ENCODE measurements around the gene CHMP2B. TPM values are rescaled to one million over a fixed set of nuclear protein-coding genes. Genes with fewer than 3 reads are reported as not detected.
A peak's percentile ranks its signal among the peaks of the same experiment; 100 is the strongest.

Gene CHMP2B
- total and polyA plus RNA-seq, 2 donors (not counting 1 experiment from before 2014, with no cell fraction given) = 20.6 to 46.2 TPM

DNA sequence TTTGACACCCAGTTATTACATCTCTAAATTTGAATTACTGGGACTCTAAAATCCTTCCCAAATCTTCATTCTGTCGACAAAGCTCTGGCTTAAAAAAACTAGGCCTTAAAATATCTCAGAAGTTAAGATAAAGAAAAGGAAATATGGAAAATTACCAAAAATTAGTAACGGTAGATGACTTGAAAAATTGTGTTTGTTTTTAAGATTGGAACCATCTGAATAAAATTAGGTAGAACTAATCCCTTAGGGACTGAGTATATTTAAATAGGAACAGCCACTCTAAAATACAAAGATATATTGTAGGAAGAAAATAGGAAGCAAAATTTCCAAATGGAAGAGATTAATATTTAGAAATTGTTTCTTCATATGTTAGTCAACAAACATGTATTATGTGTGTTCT lies 45.1 kb upstream of the CHMP2B start:
- Histone ChIP-seq H3K4me2 (ENCODE audit: extremely low read depth, insufficient read depth, low read length) (no peak overlapping the region), H4K20me1 (ENCODE audit: control insufficient read depth, extremely low read depth, insufficient read depth, low read length) (no peaks in the 10 kb centered on the region), H2AFZ (ENCODE audit: low read length) (no peak overlapping the region), H3K79me2 (ENCODE audit: control insufficient read depth, insufficient read depth, low read length) (no peaks in the 10 kb centered on the region), H3K4me3 (replicated peaks in 1 of 4; ENCODE audit: control extremely low read depth in 1 of 4, insufficient read depth in 1 of 4, low read depth in 3 of 4, low read length in 4 of 4) (no peak overlapping the region), H3K27me3 (ENCODE audit: control insufficient read depth, insufficient read depth, low read length) (no peaks in the 10 kb centered on the region), H3K9ac (ENCODE audit: insufficient read depth, low read length) (no peak overlapping the region), H3K36me3 (ENCODE audit: control insufficient read depth, insufficient read depth, low read length) (no peaks in the 10 kb centered on the region), H3K4me1 (ENCODE audit: control insufficient read depth, extremely low read depth, insufficient read depth, low read length) (no peaks in the 10 kb centered on the region), H3K27ac (ENCODE audit: insufficient read depth, low read length) (no peak overlapping the region), H3K9me3 (ENCODE audit: control insufficient read depth, insufficient read depth, low read depth, low read length) (no peaks in the 10 kb centered on the region)
- DNase-seq (ENCODE audit: low read depth in 2 of 2) = no peak
- TF ChIP-seq, protein P1, sequence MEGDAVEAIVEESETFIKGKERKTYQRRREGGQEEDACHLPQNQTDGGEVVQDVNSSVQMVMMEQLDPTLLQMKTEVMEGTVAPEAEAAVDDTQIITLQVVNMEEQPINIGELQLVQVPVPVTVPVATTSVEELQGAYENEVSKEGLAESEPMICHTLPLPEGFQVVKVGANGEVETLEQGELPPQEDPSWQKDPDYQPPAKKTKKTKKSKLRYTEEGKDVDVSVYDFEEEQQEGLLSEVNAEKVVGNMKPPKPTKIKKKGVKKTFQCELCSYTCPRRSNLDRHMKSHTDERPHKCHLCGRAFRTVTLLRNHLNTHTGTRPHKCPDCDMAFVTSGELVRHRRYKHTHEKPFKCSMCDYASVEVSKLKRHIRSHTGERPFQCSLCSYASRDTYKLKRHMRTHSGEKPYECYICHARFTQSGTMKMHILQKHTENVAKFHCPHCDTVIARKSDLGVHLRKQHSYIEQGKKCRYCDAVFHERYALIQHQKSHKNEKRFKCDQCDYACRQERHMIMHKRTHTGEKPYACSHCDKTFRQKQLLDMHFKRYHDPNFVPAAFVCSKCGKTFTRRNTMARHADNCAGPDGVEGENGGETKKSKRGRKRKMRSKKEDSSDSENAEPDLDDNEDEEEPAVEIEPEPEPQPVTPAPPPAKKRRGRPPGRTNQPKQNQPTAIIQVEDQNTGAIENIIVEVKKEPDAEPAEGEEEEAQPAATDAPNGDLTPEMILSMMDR (conservative IDR thresholded peaks at IDR 0.05 in 1 of 2, IDR thresholded peaks at IDR 0.05 in 1 of 2; ENCODE audit: low read depth in 1 of 2, low read length in 2 of 2) = no peak
- no peak for TF ChIP-seq EZH2 (IDR thresholded peaks at IDR 0.05; ENCODE audit: low read length, missing control alignments)

DNA sequence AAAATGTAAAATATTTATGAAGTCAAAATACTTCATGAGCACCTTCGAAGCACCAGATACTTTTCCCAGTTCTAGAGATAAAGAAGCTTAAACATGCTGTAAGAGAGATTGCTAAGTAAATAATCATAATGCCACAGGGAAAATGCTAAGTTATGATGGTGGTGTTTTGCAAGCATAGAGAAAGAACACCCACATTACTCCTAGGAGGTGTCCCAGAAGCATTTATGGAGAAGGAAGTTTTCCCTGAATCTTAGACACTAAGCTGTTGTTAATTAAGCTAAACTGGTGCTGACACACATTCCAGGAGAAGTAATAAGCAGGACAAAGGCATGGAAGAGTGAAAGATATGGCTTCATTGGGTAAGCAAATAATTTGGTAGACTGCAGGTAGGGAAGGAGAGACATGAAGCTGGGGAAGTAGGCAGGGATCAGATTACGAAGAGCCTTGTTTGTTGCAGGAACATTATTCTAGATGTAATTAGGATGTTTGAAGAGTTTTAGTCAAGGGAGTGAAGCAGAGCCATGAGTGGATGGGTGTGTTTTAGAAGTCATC lies 40.4 kb upstream of the CHMP2B start:
- H3K4me2 ChIP-seq (ENCODE audit: extremely low read depth, insufficient read depth, low read length) = no peak overlapping the region
- H3K4me3 ChIP-seq (replicated peaks in 1 of 4; ENCODE audit: control extremely low read depth in 1 of 4, insufficient read depth in 1 of 4, low read depth in 3 of 4, low read length in 4 of 4) = no peak overlapping the region
- no peak for DNase-seq (ENCODE audit: low read depth in 2 of 2)
- H3K79me2 ChIP-seq (ENCODE audit: control insufficient read depth, insufficient read depth, low read length) = no peaks in the 10 kb centered on the region
- H3K9ac ChIP-seq (ENCODE audit: insufficient read depth, low read length) = no peak overlapping the region
- no peaks in the 10 kb centered on the region for H3K36me3 ChIP-seq (ENCODE audit: control insufficient read depth, insufficient read depth, low read length)
- no peak overlapping the region for H2AFZ ChIP-seq (ENCODE audit: low read length)
- no peaks in the 10 kb centered on the region for H4K20me1 ChIP-seq (ENCODE audit: control insufficient read depth, extremely low read depth, insufficient read depth, low read length)
- H3K27me3 ChIP-seq (ENCODE audit: control insufficient read depth, insufficient read depth, low read length) = no peaks in the 10 kb centered on the region
- no peaks in the 10 kb centered on the region for H3K4me1 ChIP-seq (ENCODE audit: control insufficient read depth, extremely low read depth, insufficient read depth, low read length)
- no peaks in the 10 kb centered on the region for H3K9me3 ChIP-seq (ENCODE audit: control insufficient read depth, insufficient read depth, low read depth, low read length)
- TF ChIP-seq, protein P1 (conservative IDR thresholded peaks at IDR 0.05 in 1 of 2, IDR thresholded peaks at IDR 0.05 in 1 of 2; ENCODE audit: low read depth in 1 of 2, low read length in 2 of 2) = no peak
- TF ChIP-seq EZH2 (IDR thresholded peaks at IDR 0.05; ENCODE audit: low read length, missing control alignments) = no peak
- no peak overlapping the region for H3K27ac ChIP-seq (ENCODE audit: insufficient read depth, low read length)

DNA sequence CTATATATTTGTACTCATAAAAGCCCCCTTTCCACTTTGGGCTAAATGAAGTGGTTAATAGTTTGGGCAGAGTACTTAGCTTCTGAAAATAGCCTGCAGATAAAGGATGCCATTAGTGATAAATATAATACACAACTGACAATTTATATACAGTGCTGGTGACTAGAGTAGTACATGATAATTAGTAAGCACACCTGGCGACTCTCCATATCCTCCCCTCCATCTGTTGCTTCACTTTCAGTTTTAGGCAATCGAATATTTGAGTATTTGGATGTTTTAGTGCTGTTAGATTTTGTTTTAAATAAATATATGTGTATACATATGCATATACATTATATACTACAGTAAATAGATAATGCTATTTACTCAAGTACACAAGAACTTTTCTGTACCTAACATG lies 35.9 kb upstream of the CHMP2B start:
- Histone ChIP-seq H3K4me1 (ENCODE audit: control insufficient read depth, extremely low read depth, insufficient read depth, low read length) (no peaks in the 10 kb centered on the region), H2AFZ (ENCODE audit: low read length) (no peak overlapping the region), H3K79me2 (ENCODE audit: control insufficient read depth, insufficient read depth, low read length) (no peaks in the 10 kb centered on the region), H3K4me3 (replicated peaks in 1 of 4; ENCODE audit: control extremely low read depth in 1 of 4, insufficient read depth in 1 of 4, low read depth in 3 of 4, low read length in 4 of 4) (no peak overlapping the region), H3K9me3 (ENCODE audit: control insufficient read depth, insufficient read depth, low read depth, low read length) (no peaks in the 10 kb centered on the region), H3K36me3 (ENCODE audit: control insufficient read depth, insufficient read depth, low read length) (no peaks in the 10 kb centered on the region), H3K27ac (ENCODE audit: insufficient read depth, low read length) (no peak overlapping the region), H4K20me1 (ENCODE audit: control insufficient read depth, extremely low read depth, insufficient read depth, low read length) (no peaks in the 10 kb centered on the region), H3K9ac (ENCODE audit: insufficient read depth, low read length) (no peak overlapping the region), H3K4me2 (ENCODE audit: extremely low read depth, insufficient read depth, low read length) (no peak overlapping the region), H3K27me3 (ENCODE audit: control insufficient read depth, insufficient read depth, low read length) (no peaks in the 10 kb centered on the region)
- peak in 1 of 2 donors; percentile 12 for DNase-seq (ENCODE audit: low read depth in 2 of 2)
- TF ChIP-seq, protein P1 (conservative IDR thresholded peaks at IDR 0.05 in 1 of 2, IDR thresholded peaks at IDR 0.05 in 1 of 2; ENCODE audit: low read depth in 1 of 2, low read length in 2 of 2) = no peak
